Putamen (tissue), 1 donor: ENCODE measurements around the gene UBE3C.

Experiments
- DNase-seq: peaks from one replicate; pipeline ENCODE4 v3.0.0-alpha.2; 2016; ENCODE audit warnings: low spot score

Gene UBE3C

GRCh38 chr7:157292770-157293412 lies 154.2 kb downstream of the UBE3C start:
- no peak for DNase-seq

- DNase-seq, result no peak
These were observed 154.7 kb downstream of the UBE3C start for GRCh38 chr7:157293413-157293788.

- DNase-seq, result no peak
These were observed 156.0 kb downstream of the UBE3C start for GRCh38 chr7:157294773-157295172.

- DNase-seq, result no peak
These were observed 156.6 kb downstream of the UBE3C start for GRCh38 chr7:157295338-157295737.

GRCh38 chr7:157297185-157297584 lies 158.5 kb downstream of the UBE3C start:
- DNase-seq, result no peak

- DNase-seq, result no peak
These were observed 160.5 kb downstream of the UBE3C start for GRCh38 chr7:157299317-157299612.

- DNase-seq, result peak; percentile 20
These were observed 161.1 kb downstream of the UBE3C start for GRCh38 chr7:157299613-157300368.

- no peak for DNase-seq
These were observed 161.7 kb downstream of the UBE3C start for GRCh38 chr7:157300369-157300825.

- no peak for DNase-seq
These were observed 162.9 kb downstream of the UBE3C start for GRCh38 chr7:157301610-157302120.

- no peak for DNase-seq
These were observed 168.4 kb downstream of the UBE3C start for GRCh38 chr7:157306846-157307838.

GRCh38 chr7:157309988-157310668 lies 171.4 kb downstream of the UBE3C start:
- DNase-seq, result peak; percentile 65

- DNase-seq, result no peak
These were observed 172.0 kb downstream of the UBE3C start for GRCh38 chr7:157310676-157311185.

- no peak for DNase-seq
These were observed 174.2 kb downstream of the UBE3C start for GRCh38 chr7:157312941-157313340.

- no peak for DNase-seq
These were observed 174.9 kb downstream of the UBE3C start for GRCh38 chr7:157313645-157314044.

- DNase-seq, result no peak
These were observed 179.4 kb downstream of the UBE3C start for GRCh38 chr7:157318015-157318706.
